Activated CD4-positive, alpha-beta T cell treated with anti-CD3 and anti-CD28 coated beads for 36 hours (primary cell): Measurements from ENCODE around the gene RYR2. TPM values are rescaled to one million over a fixed set of nuclear protein-coding genes. Genes with fewer than 3 reads are reported as not detected.
A peak's percentile ranks its signal among the peaks of the same experiment; 100 is the strongest.

Experiments used
- ATAC-seq: fragments of 200-7000 bp; cut with Tn5 transposase; one replicate; pipeline ENCODE4 v1.10.0; 2021; ENCODE audit warnings: mild to moderate bottlenecking, moderate library complexity
- CTCF ChIA-PET: fragments of 350-600 bp; sonication (Branson Sonifier 250); formaldehyde crosslinking; loops from one replicate; lab custom pipeline; 2021; ENCODE audit warnings: antibody characterized with exemption; lab: Charles Lee
- POLR2A ChIA-PET: fragments of 350-600 bp; sonication (Branson Sonifier 250); formaldehyde crosslinking; loops from one replicate; lab custom pipeline; 2021; ENCODE audit warnings: antibody characterized with exemption, inconsistent platforms; lab: Charles Lee
- DNase-seq: peaks from one replicate; pipeline ENCODE4 v3.0.0-alpha.2; 2020
- H3K27ac Mint-ChIP-seq: one replicate; pipeline ENCODE4 v1.8.0; 2021; ENCODE audit warnings: mixed read lengths
- H3K27me3 Mint-ChIP-seq: one replicate; pipeline ENCODE4 v1.8.0; 2021; ENCODE audit warnings: mixed read lengths
- H3K36me3 Mint-ChIP-seq: one replicate; pipeline ENCODE4 v1.8.0; 2021; ENCODE audit warnings: low read depth, mixed read lengths
- H3K4me1 Mint-ChIP-seq: one replicate; pipeline ENCODE4 v1.8.0; 2021; ENCODE audit warnings: mixed read lengths
- H3K4me3 Mint-ChIP-seq: one replicate; pipeline ENCODE4 v1.8.0; 2021; ENCODE audit warnings: mild to moderate bottlenecking, moderate library complexity, mixed read lengths
- H3K9me3 Mint-ChIP-seq: one replicate; pipeline ENCODE4 v1.8.0; 2021; ENCODE audit warnings: low read depth, mixed read lengths
- intact Hi-C, 2 experiments: fragments of 100-400 bp; cut with DNase I in 1 of 2; cut with micrococcal nuclease in 1 of 2; formaldehyde crosslinking; loops; one replicate each; pipeline versions ENCODE4 v1.14.2 to v1.15.1; 2022 to 2024; cut with DNase I, micrococcal nuclease
- total RNA-seq, 2 experiments: library from RNA; stranded (reverse); gene quantifications; one replicate each; pipeline ENCODE4 v1.2.3, GENCODE V29; 2021

Gene RYR2
- total RNA-seq, 2 experiments from 2014 or later: 0.04 to 0.05 TPM

DNA sequence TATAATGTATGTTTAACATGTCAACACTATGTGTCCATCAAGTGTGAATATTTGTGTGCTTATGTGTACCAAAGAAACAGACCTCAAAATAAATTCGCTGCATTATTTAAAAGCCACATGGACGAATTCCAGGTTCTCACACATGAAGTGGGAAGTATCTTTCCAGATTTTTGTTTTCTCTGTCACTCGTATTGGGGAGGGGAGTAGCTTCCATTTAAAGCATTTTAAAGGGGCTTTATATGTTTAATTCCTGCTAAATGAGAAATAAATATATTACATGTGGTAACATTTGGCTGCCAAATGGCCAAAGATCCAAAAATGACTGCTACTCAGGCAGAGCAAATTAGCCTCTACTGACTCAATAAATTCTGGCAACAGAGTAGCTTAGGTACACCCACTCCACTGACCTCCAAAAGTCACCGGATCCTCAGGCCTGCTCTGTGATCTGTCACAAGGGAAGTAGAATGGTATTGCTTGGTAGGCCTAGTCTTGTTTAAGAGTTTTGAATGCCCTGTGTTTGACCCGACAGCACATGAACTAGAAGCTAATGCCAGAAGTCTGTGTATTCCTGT is 670.7 kb downstream of the RYR2 start:
- CTCF ChIA-PET: no interaction called here

DNA sequence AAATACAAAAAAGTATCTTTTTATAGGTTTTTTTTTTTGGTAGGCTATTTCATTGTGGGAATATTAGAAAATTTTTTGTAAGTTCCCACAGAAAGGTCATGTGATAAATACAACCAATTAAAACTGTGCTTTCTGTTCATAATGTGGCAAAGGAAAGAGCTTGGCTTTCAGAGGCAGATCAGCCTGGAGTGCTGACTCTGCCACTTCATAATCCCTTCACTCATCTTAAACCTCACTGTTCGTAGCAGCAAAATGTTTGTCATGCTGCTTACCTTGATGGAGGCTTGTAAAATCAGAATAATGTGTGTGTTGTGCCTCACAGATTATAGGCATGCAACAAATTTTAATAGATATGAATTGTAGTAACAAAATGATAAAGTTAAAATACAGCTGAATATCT is 671.9 kb downstream of the RYR2 start:
- Mint-ChIP-seq H3K27me3 (no peaks in the 10 kb centered on the region), H3K36me3 (no peaks in the 10 kb centered on the region), H3K27ac (no peak overlapping the region), H3K4me3 (no peak overlapping the region), H3K9me3 (no peaks in the 10 kb centered on the region), H3K4me1 (no peaks in the 10 kb centered on the region)
- DNase-seq (no peak), ATAC-seq (no peak)
- POLR2A ChIA-PET: no interaction called here
- CTCF ChIA-PET: interaction anchor here (0.7 kb wide), 1 partner anchor 1055 kb away, joined by 3 read pairs; no protein-coding TSS in a partner anchor
- intact Hi-C loops: no loop called here

More for the DNA sequence above, 670.7 kb downstream of the RYR2 start:
- POLR2A ChIA-PET: no interaction called here
- no peak overlapping the region for H3K4me3 Mint-ChIP-seq
- ATAC-seq (no peak), DNase-seq (no peak)
- no peaks in the 10 kb centered on the region for H3K27me3 Mint-ChIP-seq
- no peaks in the 10 kb centered on the region for H3K36me3 Mint-ChIP-seq
- H3K4me1 Mint-ChIP-seq: no peaks in the 10 kb centered on the region
- H3K9me3 Mint-ChIP-seq: no peaks in the 10 kb centered on the region
- intact Hi-C loops: no loop called here
- no peak overlapping the region for H3K27ac Mint-ChIP-seq

DNA sequence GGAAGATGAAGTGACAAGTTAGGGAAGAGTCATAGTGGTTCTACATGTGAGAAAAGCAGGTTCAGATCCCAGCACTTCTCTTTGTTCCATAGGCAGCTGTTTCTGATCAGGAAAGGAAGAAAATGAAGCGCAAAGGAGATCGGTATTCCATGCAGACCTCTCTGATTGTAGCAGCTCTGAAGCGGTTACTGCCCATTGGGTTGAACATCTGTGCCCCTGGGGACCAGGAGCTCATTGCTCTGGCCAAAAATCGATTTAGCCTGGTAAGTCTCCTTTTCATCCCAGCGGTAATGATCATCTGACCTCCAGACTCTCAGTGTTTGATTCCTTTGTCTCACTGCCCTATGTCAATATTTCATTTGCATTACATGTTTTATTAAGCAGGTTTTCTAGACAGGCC is 675.1 kb downstream of the RYR2 start:
- H3K4me1 Mint-ChIP-seq: no peaks in the 10 kb centered on the region
- no peak overlapping the region for H3K4me3 Mint-ChIP-seq
- H3K36me3 Mint-ChIP-seq: no peaks in the 10 kb centered on the region
- CTCF ChIA-PET: no interaction called here
- no peaks in the 10 kb centered on the region for H3K9me3 Mint-ChIP-seq
- no peaks in the 10 kb centered on the region for H3K27me3 Mint-ChIP-seq
- POLR2A ChIA-PET: no interaction called here
- DNase-seq (no peak), ATAC-seq (no peak)
- intact Hi-C loops: no loop called here
- H3K27ac Mint-ChIP-seq: no peak overlapping the region

DNA sequence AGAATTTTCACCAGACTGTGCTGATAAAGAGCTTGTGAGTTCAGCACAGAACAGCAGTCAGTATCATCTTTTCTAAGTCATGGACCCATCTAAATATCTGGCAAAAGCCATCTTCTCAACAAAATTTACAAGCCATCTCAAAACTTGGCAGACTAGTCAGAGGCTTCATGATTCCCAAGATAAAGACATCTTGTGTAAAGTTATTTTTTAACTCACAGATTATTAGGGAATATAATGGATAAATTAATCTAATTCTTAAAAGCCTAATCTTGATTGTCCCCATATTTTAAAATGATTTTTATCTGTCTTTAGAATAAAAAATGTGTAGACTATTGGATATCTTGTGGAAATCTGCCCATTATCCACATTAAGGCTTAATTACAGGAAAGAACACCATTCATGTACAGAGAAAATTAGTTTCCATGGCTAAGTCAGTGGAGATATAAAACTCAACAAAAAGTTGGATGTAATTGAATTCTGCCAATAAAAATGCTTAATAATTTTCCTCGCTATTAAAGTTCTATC is 688.9 kb downstream of the RYR2 start:
- intact Hi-C loops: no loop called here
- ChIA-PET CTCF (no interaction called here), POLR2A (no interaction called here)
- H3K9me3 Mint-ChIP-seq: peaks cover 4% of the 10 kb centered on the region
- H3K36me3 Mint-ChIP-seq: no peaks in the 10 kb centered on the region
- H3K27me3 Mint-ChIP-seq: peaks cover 2% of the 10 kb centered on the region
- no peak overlapping the region for H3K4me3 Mint-ChIP-seq
- no peaks in the 10 kb centered on the region for H3K4me1 Mint-ChIP-seq
- H3K27ac Mint-ChIP-seq: no peak overlapping the region
- DNase-seq (no peak), ATAC-seq (no peak)

- CTCF ChIA-PET: no interaction called here
These were observed 690.7 kb downstream of the RYR2 start for GRCh38 chr1:237732657-237733056.

DNA sequence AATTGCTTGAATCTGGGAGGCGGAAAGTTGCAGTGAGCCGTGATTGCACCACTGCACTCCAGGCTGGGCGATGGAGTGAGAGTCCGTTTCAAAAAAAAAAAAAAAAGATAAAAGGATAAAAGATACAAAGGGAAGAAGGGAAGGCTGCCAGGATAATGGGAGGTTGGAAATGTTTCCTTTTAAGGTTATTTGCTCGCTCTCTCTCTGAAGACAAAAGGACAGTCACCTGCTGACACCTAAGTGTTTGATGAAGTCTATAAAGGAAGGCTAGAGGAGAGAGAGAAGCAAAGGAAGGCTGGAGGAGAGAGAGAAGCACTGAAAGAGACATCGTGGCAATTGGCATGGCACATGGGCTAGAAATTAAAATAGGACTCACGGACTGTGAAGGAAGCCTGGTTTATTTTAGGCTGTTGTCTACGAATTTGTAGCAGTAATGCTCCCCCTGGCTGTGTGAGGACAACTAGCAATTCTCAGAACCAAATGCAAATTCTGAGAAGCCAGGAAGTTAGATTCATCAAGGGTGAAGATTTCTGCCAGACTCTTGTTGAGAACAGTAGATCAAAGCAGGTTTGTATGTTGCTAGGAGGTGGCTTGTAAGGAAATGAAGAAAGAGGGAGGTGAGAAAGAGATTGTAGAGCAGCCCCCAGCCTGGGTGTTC is 694.5 kb downstream of the RYR2 start:
- Mint-ChIP-seq H3K36me3 (no peaks in the 10 kb centered on the region), H3K9me3 (no peaks in the 10 kb centered on the region), H3K4me3 (no peak overlapping the region), H3K27ac (no peak overlapping the region), H3K27me3 (no peaks in the 10 kb centered on the region), H3K4me1 (peaks cover 5% of the 10 kb centered on the region)
- peak; percentile 76 for ATAC-seq
- CTCF ChIA-PET: no interaction called here
- DNase-seq: peak; percentile 5
- POLR2A ChIA-PET: no interaction called here
- intact Hi-C loops: no loop called here

More at GRCh38 chr1:237732657-237733056, 690.7 kb downstream of the RYR2 start:
- Mint-ChIP-seq H3K9me3 (peaks cover 4% of the 10 kb centered on the region), H3K27me3 (peaks cover 2% of the 10 kb centered on the region), H3K27ac (no peak overlapping the region), H3K4me1 (peaks cover 5% of the 10 kb centered on the region), H3K36me3 (no peaks in the 10 kb centered on the region), H3K4me3 (no peak overlapping the region)
- POLR2A ChIA-PET: no interaction called here
- ATAC-seq (no peak), DNase-seq (no peak)
- intact Hi-C loops: no loop called here

DNA sequence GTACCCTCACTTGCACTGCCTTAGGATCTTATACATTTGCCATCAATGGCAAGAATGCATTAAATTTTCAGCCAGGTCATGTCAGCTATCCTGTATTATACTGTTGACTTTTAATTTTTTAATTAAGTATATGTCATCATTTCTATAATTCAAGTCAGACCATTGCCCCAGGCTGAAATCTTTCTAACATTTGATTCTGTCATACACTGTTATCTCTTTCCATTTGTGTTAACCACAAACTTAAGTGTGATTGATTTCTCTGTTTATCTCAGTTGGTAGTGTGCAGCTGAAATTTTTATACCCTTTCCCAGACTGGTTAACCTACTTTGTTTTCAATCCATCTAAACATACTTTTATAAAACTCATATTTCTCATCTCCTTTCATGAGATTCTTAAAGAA is 695.5 kb downstream of the RYR2 start:
- Mint-ChIP-seq H3K4me3 (no peak overlapping the region), H3K27ac (no peak overlapping the region), H3K9me3 (no peaks in the 10 kb centered on the region), H3K27me3 (no peaks in the 10 kb centered on the region), H3K36me3 (no peaks in the 10 kb centered on the region), H3K4me1 (peaks cover 5% of the 10 kb centered on the region)
- ChIA-PET POLR2A (interaction anchor here (0.9 kb wide), 1 partner anchor 745 kb away, joined by 3 read pairs; no protein-coding TSS in a partner anchor), CTCF (no interaction called here)
- intact Hi-C loops: no loop called here
- no peak for DNase-seq
- no peak for ATAC-seq

DNA sequence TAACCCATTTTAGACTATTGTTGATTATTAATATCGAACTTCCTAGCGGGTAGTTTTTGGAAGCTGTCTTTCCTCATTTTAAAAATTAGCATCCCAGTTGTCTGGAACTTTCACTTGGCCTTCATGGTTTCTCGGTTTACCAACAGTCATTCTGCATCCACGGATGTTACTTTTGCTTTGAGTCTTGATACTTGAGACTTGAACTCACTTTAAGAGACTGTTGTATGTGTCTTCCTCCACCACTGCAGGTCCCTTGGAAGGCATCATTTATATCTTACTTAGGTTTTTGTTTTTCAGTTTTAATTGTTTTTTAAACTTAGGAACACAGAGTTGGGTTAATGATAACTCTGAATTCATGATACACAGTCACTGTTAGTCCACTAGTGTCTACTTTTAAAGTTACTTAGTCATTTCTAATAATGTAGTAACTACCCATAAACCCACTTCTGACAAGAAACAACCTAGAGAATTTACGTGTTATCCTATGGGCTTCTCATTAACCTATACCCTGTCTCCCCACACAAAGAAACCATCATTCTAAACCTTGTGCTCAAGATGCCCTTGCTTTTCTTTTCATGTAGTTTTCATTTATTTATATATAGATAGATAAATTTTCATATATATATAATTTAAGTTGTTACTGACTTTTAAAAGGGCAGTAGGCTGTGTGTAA is 696.1 kb downstream of the RYR2 start:
- ChIA-PET POLR2A (interaction anchor here (0.9 kb wide), 1 partner anchor 746 kb away, joined by 3 read pairs; no protein-coding TSS in a partner anchor), CTCF (no interaction called here)
- no peak for ATAC-seq
- intact Hi-C loops: no loop called here
- Mint-ChIP-seq H3K4me3 (no peak overlapping the region), H3K4me1 (peaks cover 5% of the 10 kb centered on the region), H3K9me3 (no peaks in the 10 kb centered on the region), H3K36me3 (no peaks in the 10 kb centered on the region), H3K27ac (no peak overlapping the region), H3K27me3 (no peaks in the 10 kb centered on the region)
- no peak for DNase-seq

GRCh38 chr1:237740846-237741245 is 698.9 kb downstream of the RYR2 start:
- Mint-ChIP-seq H3K4me1 (peaks cover 5% of the 10 kb centered on the region), H3K36me3 (no peaks in the 10 kb centered on the region), H3K27ac (no peak overlapping the region), H3K27me3 (no peaks in the 10 kb centered on the region), H3K4me3 (no peak overlapping the region), H3K9me3 (no peaks in the 10 kb centered on the region)
- ChIA-PET CTCF (no interaction called here), POLR2A (no interaction called here)
- intact Hi-C loops: no loop called here
- DNase-seq: no peak
- no peak for ATAC-seq

DNA sequence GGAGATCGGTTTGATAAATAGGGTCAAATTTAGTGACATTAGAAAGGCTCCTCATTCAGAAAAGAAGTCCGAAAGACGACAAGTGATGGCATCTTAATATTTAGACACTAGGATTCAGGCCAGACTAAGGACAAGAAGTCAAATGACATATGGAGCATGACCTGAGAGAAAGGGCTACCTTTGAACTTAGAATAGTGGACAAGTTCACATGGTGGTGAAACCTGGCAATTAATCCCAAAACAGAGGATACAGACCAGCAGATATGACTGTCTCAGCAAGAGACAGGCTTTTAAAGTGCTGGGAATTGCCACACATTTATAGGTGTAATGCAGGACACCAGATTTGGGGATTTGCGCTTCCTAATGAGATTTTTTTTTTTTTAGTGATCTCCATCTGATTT is 703.6 kb downstream of the RYR2 start:
- no peak for ATAC-seq
- intact Hi-C loops: no loop called here
- ChIA-PET CTCF (no interaction called here), POLR2A (no interaction called here)
- H3K4me1 Mint-ChIP-seq: no peaks in the 10 kb centered on the region
- H3K27ac Mint-ChIP-seq: no peak overlapping the region
- no peaks in the 10 kb centered on the region for H3K36me3 Mint-ChIP-seq
- no peak for DNase-seq
- H3K4me3 Mint-ChIP-seq: no peak overlapping the region
- H3K27me3 Mint-ChIP-seq: no peaks in the 10 kb centered on the region
- H3K9me3 Mint-ChIP-seq: no peaks in the 10 kb centered on the region

GRCh38 chr1:237748171-237748960 is 706.4 kb downstream of the RYR2 start:
- H3K36me3 Mint-ChIP-seq: no peaks in the 10 kb centered on the region
- ATAC-seq: no peak
- no peak for DNase-seq
- ChIA-PET CTCF (no interaction called here), POLR2A (interaction anchor here (0.6 kb wide), 1 partner anchor 69 kb away, joined by 3 read pairs; no protein-coding TSS in a partner anchor)
- H3K27ac Mint-ChIP-seq: no peak overlapping the region
- no peaks in the 10 kb centered on the region for H3K9me3 Mint-ChIP-seq
- no peaks in the 10 kb centered on the region for H3K27me3 Mint-ChIP-seq
- H3K4me3 Mint-ChIP-seq: no peak overlapping the region
- no peaks in the 10 kb centered on the region for H3K4me1 Mint-ChIP-seq
- intact Hi-C loops: no loop called here
